Dermis blood vessel endothelial cell (primary cell): ENCODE measurements around the gene AXL. TPM values are rescaled to one million over a fixed set of nuclear protein-coding genes. Genes with fewer than 3 reads are reported as not detected.
"Not testable (repeated sequence)": the region's sequence is repeated elsewhere in the genome, so short reads cannot be mapped to it uniquely, and the experiment has no call there.

Experiments used
- DNase-seq: peaks from one replicate; pipeline ENCODE4 v3.0.0; 2010
- total RNA-seq: library from RNA; depleted of rRNA; stranded (reverse); fragments of >200 nt; gene quantifications from 2 replicates; pipeline ENCODE4 v1.2.3, GENCODE V29; 2014

Gene AXL
- total RNA-seq: 11.2 and 90.9 TPM in 2 replicates

- peak; percentile 65 for DNase-seq
Observed at GRCh38 chr19:41218615-41219507, at the start of gene AXL. Gene AXL, plus strand, starts transcription at chr19:41219223. Its CDS starts 170 bp downstream, at chr19:41219393.

GRCh38 chr19:41172297-41173164 is 46.5 kb upstream of the AXL start:
- DNase-seq: no peak

GRCh38 chr19:41174297-41174928 is 44.6 kb upstream of the AXL start:
- DNase-seq: no peak

- DNase-seq: peak; percentile 36
Observed at GRCh38 chr19:41175801-41176777, 42.9 kb upstream of the AXL start.

GRCh38 chr19:41180173-41180572 is 38.9 kb upstream of the AXL start:
- DNase-seq: not testable (repeated sequence)

GRCh38 chr19:41186971-41187883 is 31.8 kb upstream of the AXL start:
- no peak for DNase-seq

GRCh38 chr19:41187884-41188279 is 31.1 kb upstream of the AXL start:
- no peak for DNase-seq

GRCh38 chr19:41189425-41190065 is 29.5 kb upstream of the AXL start:
- no peak for DNase-seq

GRCh38 chr19:41192574-41193429 is 26.2 kb upstream of the AXL start, which contains the start of gene CYP2S1:
Gene CYP2S1, plus strand, starts transcription at chr19:41193219. Its CDS starts 46 bp downstream, at chr19:41193265.
- DNase-seq: peak; percentile 21

- no peak for DNase-seq
Observed at GRCh38 chr19:41193430-41194156, 25.4 kb upstream of the AXL start.

GRCh38 chr19:41194157-41194552 is 24.9 kb upstream of the AXL start:
- no peak for DNase-seq

GRCh38 chr19:41195675-41196497 is 23.1 kb upstream of the AXL start:
- no peak for DNase-seq

- DNase-seq: no peak
Observed at GRCh38 chr19:41198559-41198958, 20.5 kb upstream of the AXL start.

- no peak for DNase-seq
Observed at GRCh38 chr19:41203371-41203770, 15.7 kb upstream of the AXL start.

- DNase-seq: peak; percentile 92
Observed at GRCh38 chr19:41204338-41204737, 14.7 kb upstream of the AXL start.

GRCh38 chr19:41205995-41206394 is 13.0 kb upstream of the AXL start:
- no peak for DNase-seq

- no peak for DNase-seq
Observed at GRCh38 chr19:41206456-41206855, 12.6 kb upstream of the AXL start.
